DMS114 treated with DMSO at 0.1 percent for 48 hours (cell line): ENCODE measurements around the gene DOCK4.

ENCODE experiments used
- DNase-seq: peaks from one replicate; lab custom pipeline; 2025; ENCODE audit not compliant: unreplicated experiment; lab: John Stamatoyannopoulos, UW

DOCK4 gene

DNA sequence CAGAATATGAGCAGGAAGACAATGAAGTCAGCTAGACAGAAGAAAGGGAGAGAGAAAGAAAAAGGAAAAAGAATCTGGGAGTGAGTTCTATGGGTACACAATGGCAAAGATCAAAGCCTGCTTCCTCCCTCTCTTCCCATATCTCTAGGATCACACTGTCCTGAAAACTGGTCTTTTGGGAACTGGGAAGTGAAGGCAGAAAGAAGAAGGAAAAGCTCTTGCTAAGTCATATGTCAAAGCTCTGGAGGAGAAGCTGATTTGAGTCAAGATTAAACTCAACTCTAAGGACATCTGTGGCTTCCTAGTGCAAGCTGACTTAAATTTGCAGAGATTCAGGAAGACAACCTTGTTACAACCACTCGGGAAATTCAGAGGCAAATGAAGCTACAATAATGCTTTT is 147.5 kb downstream of the DOCK4 start:
- no peak for DNase-seq

DNA sequence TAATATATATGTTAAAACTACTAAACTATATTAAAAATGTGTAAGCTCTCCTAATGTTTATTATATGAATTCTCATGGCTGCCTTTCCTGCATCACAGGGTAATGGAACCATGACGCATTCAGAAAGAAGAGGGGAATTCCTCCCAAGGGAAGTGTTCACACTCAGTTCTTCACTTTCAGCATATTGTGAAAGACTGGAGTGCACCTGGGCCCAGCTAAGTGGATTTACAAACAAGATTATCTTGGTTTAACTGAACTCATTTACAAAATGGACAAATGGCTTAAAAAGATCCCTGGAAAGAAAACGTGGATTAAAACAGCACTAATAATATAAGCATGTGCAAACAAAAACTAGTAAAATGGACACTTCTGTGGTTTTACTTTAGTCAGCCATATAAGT is 149.8 kb downstream of the DOCK4 start:
- DNase-seq = no peak

DNA sequence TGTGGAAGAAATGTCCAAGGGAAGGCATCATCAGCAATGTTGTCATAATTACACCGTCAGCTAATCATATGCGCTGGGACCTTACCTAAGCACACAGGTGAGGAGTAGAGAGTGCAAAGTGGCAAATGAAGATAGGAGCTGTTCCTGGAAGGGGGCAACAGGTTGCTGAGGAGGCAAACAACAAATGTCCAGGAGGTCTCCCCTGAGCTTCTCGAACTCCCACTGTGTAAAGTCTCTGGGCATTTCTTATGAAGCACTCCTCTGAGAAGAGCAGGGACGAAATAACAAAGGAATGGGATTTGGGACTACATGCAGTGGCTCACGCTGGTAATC is 152.5 kb downstream of the DOCK4 start:
- DNase-seq = no peak

DNA sequence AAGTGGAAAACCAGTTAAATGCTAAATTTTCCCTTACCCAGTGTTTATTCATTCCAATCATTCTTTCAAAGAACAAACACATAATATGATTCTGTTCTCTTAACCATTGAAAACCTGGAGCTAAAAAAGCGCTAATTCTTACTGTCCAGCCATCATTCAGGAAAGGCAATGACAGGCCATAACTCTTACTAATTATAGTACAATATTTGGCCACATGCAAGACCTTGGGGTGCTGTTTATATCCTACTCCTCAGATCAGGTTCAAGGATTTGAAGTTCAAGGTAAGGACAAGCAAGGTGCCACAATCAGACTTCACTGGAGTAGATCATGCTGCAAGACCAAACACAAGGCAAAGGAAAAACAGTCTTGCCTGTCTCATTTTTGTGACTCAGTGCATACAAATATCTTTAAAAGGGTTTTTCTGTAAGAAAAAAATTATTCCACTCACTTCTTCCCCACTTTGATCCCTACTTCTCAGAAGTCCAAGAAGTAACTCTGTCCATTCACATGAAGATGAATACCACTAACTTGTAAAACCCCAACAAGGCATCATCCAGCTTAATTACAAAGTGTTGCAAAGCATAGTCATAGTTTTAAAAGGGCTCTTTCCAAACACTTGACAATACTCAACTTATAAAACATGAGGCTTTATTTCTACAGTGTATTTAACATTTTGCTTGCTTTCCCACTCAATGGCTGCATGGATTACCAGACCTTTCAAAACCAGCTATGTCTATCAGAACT is 153.0 kb downstream of the DOCK4 start:
- DNase-seq = no peak

GRCh38 chr7:112052498-112052897 is 153.7 kb downstream of the DOCK4 start:
- no peak for DNase-seq

DNA sequence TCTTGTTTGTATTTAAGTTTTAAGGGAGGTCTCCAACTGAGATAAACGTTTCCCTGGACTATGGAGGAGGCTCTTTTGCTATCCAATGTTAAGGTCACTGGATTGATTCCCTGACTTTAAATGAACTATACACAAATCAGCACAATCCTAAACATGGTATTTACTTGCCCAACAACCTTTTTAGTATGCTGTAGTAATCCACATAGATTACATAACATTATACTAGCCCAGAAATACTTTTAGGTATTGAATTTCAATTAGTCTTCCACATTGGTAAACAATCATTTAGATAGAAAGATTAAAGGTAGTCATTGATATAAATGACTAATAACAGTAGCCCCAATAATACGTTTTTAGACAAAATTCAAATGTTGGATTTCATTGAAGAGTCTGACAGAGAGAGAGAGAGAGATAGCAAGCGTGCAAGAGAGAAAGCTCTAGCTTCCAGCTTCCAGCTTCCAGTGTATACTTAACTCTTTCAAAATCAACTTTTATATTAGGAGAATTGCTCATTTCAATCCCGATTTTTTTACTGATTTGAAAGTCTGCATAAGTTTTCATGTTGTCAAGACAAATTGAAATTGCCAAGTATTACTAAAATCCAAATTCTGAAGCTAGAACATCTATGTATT is 155.8 kb downstream of the DOCK4 start:
- no peak for DNase-seq

GRCh38 chr7:112049555-112050249 is 156.5 kb downstream of the DOCK4 start:
- DNase-seq = no peak

GRCh38 chr7:112047421-112047820 is 158.8 kb downstream of the DOCK4 start:
- DNase-seq = no peak

DNA sequence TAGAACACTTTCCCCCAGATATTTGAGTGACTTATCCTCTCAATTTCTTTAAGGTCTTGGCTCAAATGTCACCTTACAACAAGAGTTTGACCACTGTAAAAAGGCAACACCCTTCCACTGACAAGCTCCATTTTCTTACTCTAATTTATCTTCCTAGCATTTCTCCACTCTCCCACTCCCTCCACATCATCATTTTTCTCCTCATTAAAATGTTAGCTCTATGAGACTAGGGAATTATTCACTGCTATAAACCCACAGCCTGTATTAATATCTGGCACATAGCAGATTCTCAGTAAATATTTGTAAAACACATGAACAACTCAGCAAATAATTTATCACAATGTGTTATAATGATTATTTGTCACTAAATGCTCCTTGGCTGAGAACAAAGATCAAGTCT is 161.0 kb downstream of the DOCK4 start:
- DNase-seq = no peak

GRCh38 chr7:112042631-112043030 is 163.6 kb downstream of the DOCK4 start:
- no peak for DNase-seq

- no peak for DNase-seq
These were observed 167.8 kb downstream of the DOCK4 start for GRCh38 chr7:112038353-112038752.

GRCh38 chr7:112036071-112036470 is 170.1 kb downstream of the DOCK4 start:
- DNase-seq = no peak

DNA sequence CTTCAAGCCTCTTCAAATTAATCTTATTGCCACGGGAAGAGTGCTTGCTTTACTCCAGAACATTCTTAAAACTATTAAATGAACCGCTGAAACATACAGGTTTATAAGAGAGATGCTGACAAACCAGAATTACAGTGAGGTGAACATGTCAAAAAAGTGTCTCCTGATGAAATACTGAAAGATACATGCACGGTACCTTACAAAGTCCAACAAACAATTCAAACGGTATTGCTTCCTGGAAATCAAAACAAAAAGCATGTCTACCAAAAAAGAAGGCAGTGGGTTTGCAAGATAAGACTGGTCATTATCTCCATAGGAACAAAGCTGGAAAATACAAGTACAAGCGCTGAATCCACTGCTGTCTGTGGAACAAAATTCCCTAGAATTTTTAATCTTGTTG is 174.5 kb downstream of the DOCK4 start:
- DNase-seq = no peak

DNA sequence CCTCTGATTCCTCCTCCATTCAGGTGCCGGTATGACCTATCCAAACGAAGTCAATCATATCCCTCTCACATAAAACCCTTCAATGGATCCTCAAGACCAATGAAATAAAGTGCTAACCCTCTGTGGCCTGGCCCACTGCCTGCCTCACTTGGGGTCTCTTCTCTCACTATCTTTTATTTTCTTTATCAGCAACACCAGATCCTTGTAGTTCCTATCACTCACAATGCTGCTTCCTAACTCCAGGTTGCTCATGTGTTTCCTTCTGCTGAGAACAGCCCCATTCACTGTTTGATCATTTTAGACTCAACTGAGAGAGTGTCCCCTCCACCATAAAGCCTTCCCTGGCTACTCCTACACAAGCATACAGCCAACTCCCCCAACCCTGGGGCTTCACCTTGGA is 180.6 kb downstream of the DOCK4 start:
- DNase-seq = no peak

- DNase-seq = no peak
These were observed 182.4 kb downstream of the DOCK4 start for GRCh38 chr7:112023786-112024185.

DNA sequence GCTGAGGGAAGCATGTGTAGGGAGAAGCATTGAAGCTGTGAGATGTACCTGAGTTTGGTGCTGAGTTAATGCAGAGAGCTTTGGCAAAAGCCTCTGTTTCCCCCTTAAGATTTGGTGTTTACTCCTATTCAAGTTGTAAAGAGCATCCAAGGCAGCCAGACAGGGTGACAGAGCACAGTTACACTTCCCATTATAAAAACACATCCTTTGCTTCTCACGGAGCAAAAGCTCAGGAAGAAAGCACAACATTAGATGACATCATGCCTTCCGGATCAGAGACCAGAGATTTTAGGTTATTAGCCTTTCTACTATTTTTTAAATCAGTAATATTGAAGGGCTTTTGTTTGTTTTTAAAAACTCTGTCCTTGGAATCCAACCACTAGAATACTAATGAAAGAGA is 182.9 kb downstream of the DOCK4 start:
- no peak for DNase-seq

- no peak for DNase-seq
These were observed 184.1 kb downstream of the DOCK4 start for GRCh38 chr7:112022128-112022527.

DNA sequence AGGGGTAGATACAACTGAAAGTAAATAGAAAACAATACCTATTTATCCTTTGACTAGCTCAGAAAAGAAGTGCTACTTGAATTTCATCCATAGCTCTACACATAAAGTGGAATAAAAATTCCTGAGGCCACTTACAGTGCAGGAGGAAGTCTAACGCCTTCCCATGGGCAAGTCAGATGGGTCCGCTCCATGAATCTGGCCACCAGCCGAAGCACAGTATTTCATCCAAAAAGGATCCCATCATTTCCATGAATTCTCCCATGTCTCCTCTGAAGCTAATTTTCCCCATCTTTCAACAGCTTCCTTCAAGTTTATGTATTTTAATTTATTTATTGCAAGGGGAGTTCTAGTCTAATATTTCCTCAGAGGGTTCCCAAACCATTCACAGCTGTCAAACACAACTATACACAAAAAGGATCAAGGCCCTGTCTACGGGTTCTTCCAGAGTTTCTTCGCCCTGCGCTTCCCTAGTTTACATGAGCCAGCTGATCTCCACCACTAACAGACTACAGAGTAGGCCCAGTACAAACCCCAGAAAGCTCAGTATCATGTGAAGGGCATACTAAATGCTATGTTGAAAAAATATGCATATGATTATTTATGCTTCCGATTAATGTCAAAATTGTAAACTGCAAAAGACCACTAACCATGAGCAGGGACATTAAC is 184.7 kb downstream of the DOCK4 start:
- no peak for DNase-seq

DNA sequence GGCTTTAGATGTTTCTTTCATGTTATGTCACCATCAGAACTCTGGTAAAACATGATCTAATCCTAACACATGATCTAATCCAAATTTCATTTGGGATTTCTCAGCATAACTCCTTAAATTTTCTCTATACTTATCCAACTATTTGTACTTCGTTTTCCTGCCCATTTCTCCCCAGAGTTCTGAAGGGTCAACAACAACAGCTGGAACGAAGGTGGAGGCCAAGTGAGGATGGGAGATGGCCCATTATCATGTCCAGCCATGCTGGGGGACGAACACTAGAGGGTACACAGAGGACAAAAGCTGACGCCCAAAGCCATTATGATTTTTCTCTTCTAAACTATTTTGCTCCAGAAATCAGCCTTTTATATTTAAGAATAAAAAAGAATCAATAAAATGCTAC is 185.4 kb downstream of the DOCK4 start:
- no peak for DNase-seq

DNA sequence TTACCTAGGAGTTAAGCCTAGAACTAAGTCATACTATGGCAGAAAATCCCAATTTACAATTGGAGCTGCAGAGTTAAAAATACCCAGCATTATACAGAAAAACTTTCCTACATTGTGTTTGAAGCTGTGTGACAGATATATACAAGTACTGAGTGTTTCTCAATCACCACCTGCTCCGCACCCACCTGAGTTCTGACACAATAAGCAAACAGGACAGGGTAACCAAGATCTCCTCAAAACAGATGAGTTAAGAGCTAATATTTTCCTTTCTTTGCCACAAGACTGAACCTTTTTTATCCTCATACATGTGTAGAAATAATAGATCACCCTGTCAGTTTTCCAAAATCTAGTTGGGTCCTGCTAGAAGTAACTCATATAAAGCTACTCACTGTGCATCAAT is 186.3 kb downstream of the DOCK4 start:
- no peak for DNase-seq

GRCh38 chr7:112018305-112019030 is 187.7 kb downstream of the DOCK4 start:
- no peak for DNase-seq
